Measurements from ENCODE around the gene RASSF1.

RASSF1 gene

DNA sequence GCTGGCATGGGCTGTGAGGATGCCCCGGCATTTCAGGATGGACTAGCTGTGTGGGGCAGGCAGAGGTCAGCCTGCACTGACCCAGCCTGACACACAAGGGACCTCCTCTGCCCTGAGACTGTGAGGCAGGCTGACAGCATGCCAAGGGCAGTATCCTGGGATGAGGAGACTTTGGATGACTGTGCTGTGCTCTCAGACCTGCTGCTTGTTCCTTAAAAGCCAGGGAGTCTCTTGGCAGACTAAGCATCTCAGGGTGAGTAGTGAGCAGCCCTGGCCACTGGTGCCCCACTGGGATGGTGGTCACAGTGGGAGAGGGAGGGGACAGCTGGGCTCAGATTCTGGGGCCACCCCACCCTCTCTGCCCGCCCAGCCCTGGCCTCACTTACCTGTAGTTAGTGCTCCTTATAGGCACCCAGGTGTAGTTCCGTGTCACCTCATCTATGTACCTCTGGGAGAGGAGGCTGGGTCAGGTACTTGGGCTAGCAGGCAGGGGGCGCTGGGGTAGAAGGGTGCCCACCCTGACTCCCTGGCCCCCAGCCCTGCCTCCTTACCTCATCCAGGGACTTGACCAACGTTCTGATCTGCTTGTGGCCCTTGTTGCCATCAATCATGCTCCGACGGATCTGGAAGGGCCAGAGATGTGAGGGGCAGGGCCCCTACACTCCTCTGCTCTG is 34.8 kb upstream of the RASSF1 start:
- Histone ChIP-seq H3K27me3 (no peaks in the 10 kb centered on the region), H3K9me3 (no peaks in the 10 kb centered on the region), H3K4me1 (peaks cover 45% of the 10 kb centered on the region), H3K36me3 (peaks cover 33% of the 10 kb centered on the region), H3K4me3 (ENCODE audit: low read depth, low read length) (no peak overlapping the region)
- DNase-seq, result no peak
- TF ChIP-seq CTCF (IDR thresholded peaks at IDR 0.05; ENCODE audit: low read depth, low read length), result peak; percentile 26

DNA sequence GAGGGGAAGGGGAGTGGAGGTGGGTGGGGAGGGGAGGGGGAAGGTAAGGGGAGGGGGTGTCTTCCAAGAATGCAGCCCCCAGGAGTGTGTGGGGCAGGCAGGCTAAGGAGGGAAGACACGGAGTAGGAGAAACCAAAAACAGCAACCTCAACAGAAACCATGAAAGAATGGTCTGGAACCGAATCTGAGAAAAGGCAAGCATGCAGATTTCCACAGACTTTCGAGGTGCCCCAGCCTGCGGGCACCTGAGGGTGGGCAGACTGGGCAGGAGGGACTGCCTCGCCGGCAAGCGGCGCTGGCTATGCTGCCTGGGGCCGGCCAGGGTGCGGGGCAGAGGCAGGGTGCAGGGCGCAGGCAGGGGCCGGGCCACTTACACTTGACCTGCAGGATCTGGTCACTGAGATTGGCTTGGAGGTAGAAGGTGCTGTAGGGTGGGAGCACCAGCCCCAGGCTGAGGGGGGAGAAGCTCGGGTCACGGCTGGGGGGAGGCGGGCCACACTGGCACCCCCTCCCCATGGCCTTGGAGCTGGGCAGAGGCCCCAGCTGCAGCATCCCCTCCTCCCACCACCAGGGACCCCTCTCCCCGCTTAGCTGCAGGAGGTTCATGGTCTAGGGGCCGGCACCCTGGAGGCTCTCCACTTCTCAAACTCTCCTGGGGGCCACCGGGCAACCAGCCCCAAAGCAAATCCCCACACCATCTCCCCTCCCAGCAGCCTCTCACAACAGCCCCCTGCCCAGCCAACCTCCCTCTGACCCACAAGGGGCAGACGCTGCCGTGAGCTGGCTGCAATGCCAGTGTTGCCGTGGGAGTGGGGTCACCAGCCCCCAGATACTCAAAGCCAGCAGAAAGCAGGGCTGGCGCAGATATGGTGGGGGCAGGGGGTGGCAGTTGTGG is 34.0 kb upstream of the RASSF1 start:
- no peak for DNase-seq
- Histone ChIP-seq H3K36me3 (peaks cover 30% of the 10 kb centered on the region), H3K4me1 (peaks cover 38% of the 10 kb centered on the region), H3K9me3 (no peaks in the 10 kb centered on the region), H3K4me3 (ENCODE audit: low read depth, low read length) (no peak overlapping the region), H3K27me3 (no peaks in the 10 kb centered on the region)
- TF ChIP-seq CTCF (IDR thresholded peaks at IDR 0.05; ENCODE audit: low read depth, low read length), result no peak

DNA sequence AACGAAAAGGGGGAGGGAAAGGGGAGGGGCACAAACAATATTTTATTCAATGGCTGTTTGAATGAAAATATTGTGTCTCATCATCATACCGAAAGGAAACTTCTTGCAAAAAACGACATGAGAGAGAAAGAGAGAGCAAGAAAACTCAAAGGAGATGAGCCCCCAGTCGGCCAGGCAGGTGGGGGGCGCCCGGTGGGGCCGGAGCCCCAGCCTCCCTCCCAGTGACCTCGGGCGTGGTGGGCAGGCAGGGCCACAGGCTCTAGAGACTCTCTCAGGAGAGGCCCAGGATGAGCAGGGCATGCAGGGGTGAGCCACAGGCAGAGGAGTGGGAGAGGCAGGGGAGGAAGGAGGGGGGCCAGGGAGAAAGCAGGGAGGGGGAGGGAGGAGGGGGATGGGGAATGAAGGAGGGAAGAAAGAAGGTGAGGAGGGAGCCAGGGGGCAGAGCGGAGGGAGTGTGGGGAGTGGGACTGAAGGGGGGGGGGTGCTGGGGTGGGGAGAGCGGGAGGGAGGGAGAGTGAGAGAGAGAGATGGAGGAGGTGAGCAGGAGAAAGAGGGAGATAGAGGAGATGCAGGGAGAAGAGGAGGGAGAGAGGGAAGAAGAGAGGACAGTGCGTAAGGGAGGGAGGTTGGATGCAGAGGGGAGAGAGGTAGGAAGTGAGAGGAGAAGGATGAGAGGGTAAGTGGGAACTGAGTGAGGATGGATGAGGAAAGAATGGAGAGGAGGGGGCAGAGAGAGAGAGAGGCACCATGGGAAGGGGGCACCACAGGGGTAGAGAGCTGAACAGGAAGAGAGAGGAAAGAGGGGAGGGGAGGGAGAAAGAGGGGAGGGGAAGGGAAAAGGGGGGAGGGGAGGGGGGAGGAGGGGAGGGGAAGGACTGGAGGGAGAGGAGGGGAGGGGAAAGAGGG is 32.8 kb upstream of the RASSF1 start:
- TF ChIP-seq CTCF (IDR thresholded peaks at IDR 0.05; ENCODE audit: low read depth, low read length), result no peak
- H3K36me3 ChIP-seq, result peaks cover 18% of the 10 kb centered on the region
- no peak for DNase-seq
- H3K27me3 ChIP-seq, result no peaks in the 10 kb centered on the region
- no peak overlapping the region for H3K4me3 ChIP-seq (ENCODE audit: low read depth, low read length)
- peaks cover 28% of the 10 kb centered on the region for H3K4me1 ChIP-seq
- H3K9me3 ChIP-seq, result no peaks in the 10 kb centered on the region

- TF ChIP-seq CTCF (IDR thresholded peaks at IDR 0.05; ENCODE audit: low read depth, low read length), result peak; percentile 21; the same call in 1 of the 2 replicates
- Histone ChIP-seq H3K9me3 (no peaks in the 10 kb centered on the region), H3K36me3 (peaks cover 9% of the 10 kb centered on the region), H3K27me3 (no peaks in the 10 kb centered on the region), H3K4me3 (ENCODE audit: low read depth, low read length) (no peak overlapping the region), H3K4me1 (peaks cover 28% of the 10 kb centered on the region)
- DNase-seq, result peak; percentile 66
Observed at GRCh38 chr3:50372349-50372748, 31.7 kb upstream of the RASSF1 start.

DNA sequence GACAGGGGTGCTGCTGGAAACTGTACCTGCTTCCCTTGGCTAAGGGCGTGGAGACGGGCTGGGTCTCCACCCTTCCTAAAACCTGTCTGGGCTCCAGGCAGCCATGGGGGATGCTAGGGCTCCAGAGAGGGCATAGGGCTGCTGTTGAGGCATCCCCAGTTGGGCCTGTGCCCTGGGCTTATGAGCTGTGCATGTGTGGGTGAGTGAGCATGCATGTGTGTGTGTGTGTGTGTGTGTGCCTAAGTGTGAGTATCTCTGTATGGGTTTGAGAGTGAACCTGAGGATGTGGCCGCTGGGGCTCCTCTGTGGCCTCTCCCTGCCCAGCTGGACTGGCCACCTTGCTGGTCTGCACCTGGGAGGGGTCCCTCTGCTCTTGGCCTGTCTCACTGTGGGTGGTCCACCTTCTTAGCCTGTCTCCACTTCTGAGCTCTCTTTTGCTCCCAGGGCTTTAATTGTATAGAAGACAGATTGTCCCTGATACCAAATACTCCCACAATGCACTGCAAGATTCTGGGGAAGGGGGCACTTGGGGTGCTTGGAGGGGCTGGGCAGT is 30.6 kb upstream of the RASSF1 start:
- H3K4me1 ChIP-seq, result peaks cover 28% of the 10 kb centered on the region
- TF ChIP-seq CTCF (IDR thresholded peaks at IDR 0.05; ENCODE audit: low read depth, low read length), result no peak

More for the DNA sequence above, 30.6 kb upstream of the RASSF1 start:
- no peak for DNase-seq
- Histone ChIP-seq H3K9me3 (no peaks in the 10 kb centered on the region), H3K36me3 (peaks cover 7% of the 10 kb centered on the region; the same call in 1 of the 2 replicates), H3K27me3 (no peaks in the 10 kb centered on the region), H3K4me3 (ENCODE audit: low read depth, low read length) (no peak overlapping the region)

Measured in BE2C (cell line).